Thoracic aorta (tissue), 2 donors: Measurements from ENCODE around the gene TANGO2. TPM values are rescaled to one million over a fixed set of nuclear protein-coding genes. Genes with fewer than 3 reads are reported as not detected.

Source experiments
- ATAC-seq: fragments of 150-250 bp; one replicate; pipeline ENCODE4 v1.8.0; 2017; ENCODE audit warnings: low read depth; ENCODE audit not compliant: insufficient number of reproducible peaks, low FRiP score
- DNase-seq: peaks from one replicate; pipeline ENCODE4 v3.0.0-alpha.2; 2020; ENCODE audit warnings: low spot score
- H3K27ac ChIP-seq, 2 donors: fragments of 200-600 bp; sonication (generic); 1 replicate in 1 of 2; 2 replicates in 1 of 2; pipeline ENCODE4 v1.5.1; 2016; ENCODE audit warnings: mild to moderate bottlenecking in 2 of 2, moderate library complexity in 2 of 2
- H3K27me3 ChIP-seq: fragments of 200-600 bp; sonication (generic); replicated peaks from 2 replicates; pipeline ENCODE4 v1.6.0; 2016; ENCODE audit warnings: mild to moderate bottlenecking; ENCODE audit not compliant: insufficient read depth
- H3K36me3 ChIP-seq: fragments of 200-600 bp; sonication (generic); one replicate; pipeline ENCODE4 v1.5.1; 2016
- H3K4me1 ChIP-seq, 2 donors: fragments of 200-600 bp; sonication (generic); 1 replicate in 1 of 2; 2 replicates in 1 of 2; pipeline versions ENCODE4 v1.5.1 to v1.6.0; 2016; ENCODE audit warnings: low read depth in 2 of 2, mild to moderate bottlenecking in 1 of 2; ENCODE audit not compliant: control insufficient read depth in 1 of 2
- H3K4me3 ChIP-seq: fragments of 200-600 bp; sonication (generic); 2 replicates; pipeline ENCODE4 v1.5.1; 2016; ENCODE audit warnings: mild to moderate bottlenecking
- H3K9me3 ChIP-seq: fragments of 200-600 bp; sonication (generic); 2 replicates; pipeline ENCODE4 v1.5.1; 2016
- total RNA-seq, 2 donors: library from RNA; depleted of rRNA; stranded (reverse); fragments of >200 nt; gene quantifications; one replicate each; pipeline versions ENCODE4 v1.1.0 to v1.2.3, GENCODE V29; 2016
- TF ChIP-seq, protein P1 (sequence below): fragments of 200-600 bp; sonication (generic); IDR thresholded peaks from one replicate; pipeline ENCODE4 v1.5.1; 2019; ENCODE audit warnings: antibody characterized with exemption

TANGO2 gene
- total RNA-seq, 2 donors from 2014 or later, result 48.7 to 109 TPM

DNA sequence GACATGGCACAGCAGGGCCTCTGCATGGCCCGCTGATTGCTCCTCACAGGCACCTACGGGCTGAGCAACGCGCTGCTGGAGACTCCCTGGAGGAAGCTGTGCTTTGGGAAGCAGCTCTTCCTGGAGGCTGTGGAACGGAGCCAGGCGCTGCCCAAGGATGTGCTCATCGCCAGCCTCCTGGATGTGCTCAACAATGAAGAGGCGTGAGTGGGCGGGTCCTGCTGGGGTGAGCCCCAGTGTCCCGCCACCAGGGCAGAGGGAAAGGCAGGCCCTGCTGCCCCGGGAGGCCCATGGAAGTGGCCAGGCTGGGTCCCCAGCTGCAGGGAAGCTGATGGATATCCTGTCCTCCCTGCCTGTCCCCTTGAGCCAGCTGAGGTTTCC, 40.6 kb downstream of the TANGO2 start:
- H3K9me3 ChIP-seq, result no peaks in the 10 kb centered on the region

DNA sequence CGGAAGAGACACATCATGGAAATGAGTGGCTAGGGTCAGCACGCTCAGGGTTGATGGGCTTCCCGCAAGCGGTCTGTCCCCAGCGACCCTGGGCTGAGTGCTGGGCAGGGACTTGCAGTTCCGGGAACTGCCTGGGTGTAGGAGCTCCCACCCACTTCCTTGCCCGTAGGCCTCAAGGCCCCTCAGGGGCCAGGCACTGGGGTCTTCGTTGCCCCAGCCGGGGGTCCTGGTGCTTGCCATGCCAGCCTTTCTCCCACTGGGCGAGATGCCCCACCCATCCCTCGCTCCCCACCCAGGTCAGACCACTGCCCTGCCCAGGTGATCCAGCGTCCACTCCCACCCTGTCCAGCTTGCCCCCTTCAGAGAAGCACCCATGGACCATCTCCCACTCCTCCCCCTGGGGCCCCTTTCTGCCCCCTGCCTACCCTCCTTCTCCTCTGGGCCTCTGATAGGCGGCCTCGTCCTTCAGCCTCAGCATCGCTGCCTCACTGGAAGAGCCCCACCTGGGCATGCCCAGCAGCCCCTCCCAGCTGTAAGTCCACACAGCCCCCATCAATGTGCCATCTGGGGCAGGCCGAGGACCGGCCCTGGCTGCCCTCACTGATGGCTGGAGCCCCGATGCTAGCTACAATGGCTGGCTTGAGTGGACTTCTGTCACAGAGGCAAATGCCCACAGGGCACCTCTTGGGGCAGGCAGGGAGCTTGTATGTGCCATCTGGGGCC, 41.3 kb downstream of the TANGO2 start:
- ATAC-seq (no peak), DNase-seq (no peak)
- Histone ChIP-seq H3K9me3 (no peaks in the 10 kb centered on the region), H3K27ac (no peak overlapping the region), H3K36me3 (peaks cover 31% of the 10 kb centered on the region), H3K4me3 (no peak overlapping the region), H3K27me3 (no peaks in the 10 kb centered on the region), H3K4me1 (no peaks in the 10 kb centered on the region)
- TF ChIP-seq, protein P1, sequence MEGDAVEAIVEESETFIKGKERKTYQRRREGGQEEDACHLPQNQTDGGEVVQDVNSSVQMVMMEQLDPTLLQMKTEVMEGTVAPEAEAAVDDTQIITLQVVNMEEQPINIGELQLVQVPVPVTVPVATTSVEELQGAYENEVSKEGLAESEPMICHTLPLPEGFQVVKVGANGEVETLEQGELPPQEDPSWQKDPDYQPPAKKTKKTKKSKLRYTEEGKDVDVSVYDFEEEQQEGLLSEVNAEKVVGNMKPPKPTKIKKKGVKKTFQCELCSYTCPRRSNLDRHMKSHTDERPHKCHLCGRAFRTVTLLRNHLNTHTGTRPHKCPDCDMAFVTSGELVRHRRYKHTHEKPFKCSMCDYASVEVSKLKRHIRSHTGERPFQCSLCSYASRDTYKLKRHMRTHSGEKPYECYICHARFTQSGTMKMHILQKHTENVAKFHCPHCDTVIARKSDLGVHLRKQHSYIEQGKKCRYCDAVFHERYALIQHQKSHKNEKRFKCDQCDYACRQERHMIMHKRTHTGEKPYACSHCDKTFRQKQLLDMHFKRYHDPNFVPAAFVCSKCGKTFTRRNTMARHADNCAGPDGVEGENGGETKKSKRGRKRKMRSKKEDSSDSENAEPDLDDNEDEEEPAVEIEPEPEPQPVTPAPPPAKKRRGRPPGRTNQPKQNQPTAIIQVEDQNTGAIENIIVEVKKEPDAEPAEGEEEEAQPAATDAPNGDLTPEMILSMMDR, result no peak

More for the DNA sequence above, 40.6 kb downstream of the TANGO2 start:
- TF ChIP-seq, protein P1, result no peak
- peaks cover 34% of the 10 kb centered on the region for H3K36me3 ChIP-seq
- DNase-seq (no peak), ATAC-seq (no peak)
- no peaks in the 10 kb centered on the region for H3K4me1 ChIP-seq
- no peak overlapping the region for H3K4me3 ChIP-seq
- no peak overlapping the region for H3K27ac ChIP-seq
- H3K27me3 ChIP-seq, result no peaks in the 10 kb centered on the region

DNA sequence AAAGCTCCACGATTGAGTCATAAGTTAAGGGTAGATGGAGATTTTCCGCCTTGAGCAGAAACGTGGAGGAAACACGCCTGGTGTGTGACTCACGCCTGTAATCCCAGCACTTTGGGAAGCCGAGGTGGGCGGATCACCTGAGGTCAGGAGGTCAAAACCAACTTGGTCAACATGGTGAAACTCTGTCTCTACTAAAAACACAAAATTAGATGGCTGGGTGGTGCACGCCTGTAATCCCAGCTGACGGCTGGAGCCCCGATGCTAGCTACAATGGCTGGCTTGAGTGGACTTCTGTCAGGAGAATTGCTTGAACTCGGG, 41.8 kb downstream of the TANGO2 start:
- Histone ChIP-seq H3K4me1 (no peaks in the 10 kb centered on the region), H3K36me3 (peaks cover 31% of the 10 kb centered on the region), H3K9me3 (no peaks in the 10 kb centered on the region), H3K27me3 (no peaks in the 10 kb centered on the region), H3K4me3 (no peak overlapping the region), H3K27ac (no peak overlapping the region)
- TF ChIP-seq, protein P1, result no peak
- no peak for ATAC-seq
- no peak for DNase-seq

DNA sequence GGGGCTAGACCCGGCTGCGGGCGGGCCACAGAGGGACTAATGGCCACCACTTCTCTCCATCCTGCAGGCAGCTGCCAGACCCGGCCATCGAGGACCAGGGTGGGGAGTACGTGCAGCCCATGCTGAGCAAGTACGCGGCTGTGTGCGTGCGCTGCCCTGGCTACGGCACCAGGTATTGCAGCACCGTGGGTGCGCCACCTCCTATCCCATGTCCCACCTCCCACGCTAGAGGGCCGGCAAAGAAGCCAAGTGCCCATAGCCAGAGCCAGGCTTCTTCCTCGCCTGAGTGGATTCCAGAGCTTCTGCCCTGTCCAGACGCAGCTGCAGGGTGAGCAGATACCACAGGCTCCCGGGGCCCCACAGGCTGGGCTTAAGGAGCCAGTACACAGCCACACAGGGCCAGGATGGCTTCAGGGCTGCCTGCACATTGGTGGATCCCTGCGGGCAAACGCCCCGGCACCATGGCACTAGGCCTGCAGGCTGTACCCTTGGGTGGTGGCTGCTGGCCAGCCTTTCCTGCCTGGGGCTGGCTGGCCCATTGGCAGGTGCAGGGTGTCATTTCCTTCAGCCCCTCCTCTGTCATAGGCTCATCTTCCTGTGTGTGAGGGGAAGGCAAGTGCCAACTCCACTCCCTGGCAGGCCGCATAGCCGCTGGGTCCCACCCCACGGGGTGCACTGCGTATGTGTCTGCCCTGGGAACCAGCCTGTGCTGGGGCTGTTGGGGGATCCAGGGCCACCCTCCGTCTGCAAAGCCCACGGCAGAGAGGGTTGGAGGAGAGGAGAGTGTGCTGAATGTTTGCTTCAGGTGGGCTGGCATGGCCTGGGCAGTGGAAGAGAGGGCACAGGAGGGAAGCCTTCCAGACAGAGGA, 42.6 kb downstream of the TANGO2 start:
- no peak for DNase-seq
- Histone ChIP-seq H3K36me3 (peaks cover 27% of the 10 kb centered on the region), H3K27ac (no peak overlapping the region), H3K9me3 (no peaks in the 10 kb centered on the region), H3K27me3 (no peaks in the 10 kb centered on the region), H3K4me3 (no peak overlapping the region), H3K4me1 (no peaks in the 10 kb centered on the region)
- ATAC-seq, result no peak
- TF ChIP-seq, protein P1, result no peak

DNA sequence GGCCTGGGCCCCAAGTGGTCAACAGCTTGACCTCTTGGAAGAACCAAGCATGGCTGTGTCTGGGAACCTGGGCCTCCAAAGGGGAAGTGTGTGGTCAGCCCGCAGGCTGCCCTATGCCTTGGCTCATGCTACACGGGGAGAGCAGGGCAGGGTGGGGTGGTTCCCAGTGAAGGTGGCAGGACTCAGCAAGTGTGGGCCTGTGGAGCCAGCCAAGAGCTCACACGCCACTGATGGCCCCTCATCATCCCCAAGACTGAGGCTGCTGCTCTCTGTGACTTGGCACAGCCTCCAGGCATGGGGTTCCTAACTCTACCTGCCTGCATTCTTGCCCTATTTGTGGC, 43.2 kb downstream of the TANGO2 start:
- DNase-seq, result no peak
- no peaks in the 10 kb centered on the region for H3K9me3 ChIP-seq
- ATAC-seq, result no peak
- TF ChIP-seq, protein P1, result no peak
- no peaks in the 10 kb centered on the region for H3K4me1 ChIP-seq
- H3K27ac ChIP-seq, result no peak overlapping the region
- H3K27me3 ChIP-seq, result no peaks in the 10 kb centered on the region
- peaks cover 27% of the 10 kb centered on the region for H3K36me3 ChIP-seq
- H3K4me3 ChIP-seq, result no peak overlapping the region
